Upper lobe of left lung (tissue), 4 donors: ENCODE results near the gene NEDD4L.

Experiments used
- CTCF ChIP-seq, 6 experiments: fragments of 450-650 bp in 4 of 6; fragments of 200-600 bp in 2 of 6; sonication (generic) in 2 of 6; IDR thresholded peaks; one replicate each; pipeline ENCODE4 v1.5.1; 2016 to 2019; ENCODE audit warnings: antibody characterized with exemption in 6 of 6
- POLR2A ChIP-seq, 4 donors: fragments of 450-650 bp; IDR thresholded peaks; one replicate each; pipeline ENCODE4 v1.5.1; 2016 to 2017; ENCODE audit warnings: antibody characterized with exemption in 4 of 4, mild to moderate bottlenecking in 2 of 4

DNA sequence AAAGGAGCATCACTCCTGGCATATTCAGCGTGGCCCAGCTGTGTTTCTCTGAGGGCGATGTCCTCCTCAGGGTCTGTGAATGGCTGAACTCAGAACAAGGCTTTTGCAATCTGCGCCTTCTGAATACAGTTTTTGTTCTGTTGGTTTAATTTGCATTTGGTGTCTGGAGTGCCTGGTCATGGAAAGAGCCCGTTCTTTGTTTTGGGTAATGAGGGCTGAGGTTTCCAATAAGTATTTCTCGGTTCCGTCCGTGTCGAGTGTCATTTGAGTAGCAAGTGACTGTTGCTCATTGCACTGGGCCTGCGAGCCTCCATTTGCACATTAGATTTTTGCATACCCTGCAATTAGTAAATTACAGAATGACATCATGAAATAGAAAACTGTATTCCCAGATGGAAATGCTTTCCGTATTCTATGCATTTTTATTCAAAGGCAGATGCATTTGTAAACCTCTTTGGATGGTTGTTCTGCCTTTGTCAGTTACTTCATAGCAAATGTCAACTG is 57.3 kb downstream of the NEDD4L start:
- TF ChIP-seq POLR2A (IDR thresholded peaks at IDR 0.05): no peak
- TF ChIP-seq CTCF (IDR thresholded peaks at IDR 0.05): no peak
